ENCODE results near the gene CDK19. TPM values are rescaled to one million over a fixed set of nuclear protein-coding genes. Genes with fewer than 3 reads are reported as not detected.

Gene CDK19
- total and polyA plus RNA-seq, 2 of the 4 experiments (the other 2 are of a cell fraction): 6.0 to 6.8 TPM

DNA sequence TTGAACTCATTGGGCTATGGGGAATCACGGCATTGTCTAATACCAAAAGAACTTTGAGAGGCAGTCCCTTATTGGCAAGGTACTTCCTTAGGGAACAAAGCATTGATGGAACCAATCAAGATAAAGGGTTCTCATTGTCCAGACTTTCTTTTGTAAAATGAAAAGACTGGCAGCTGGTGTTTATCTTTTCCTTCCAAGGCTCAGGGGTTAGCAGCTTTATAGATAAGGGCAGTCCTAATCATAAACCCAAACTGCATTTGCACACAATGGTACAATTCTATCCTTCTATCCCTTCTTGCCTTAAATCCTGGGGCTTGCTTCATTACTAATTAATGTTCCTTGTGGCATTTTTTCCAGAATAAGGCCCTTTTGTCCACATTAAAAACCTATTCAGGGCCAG, 28.6 kb downstream of the CDK19 start:
- H3K23ac ChIP-seq (ENCODE audit: low read depth, low read length): no peak overlapping the region
- H3K27me3 ChIP-seq (ENCODE audit: control insufficient read depth, insufficient read depth, low read length): no peaks in the 10 kb centered on the region
- H2AK5ac ChIP-seq (ENCODE audit: low read depth, low read length): no peak overlapping the region
- no peak overlapping the region for H3K18ac ChIP-seq (ENCODE audit: low read depth, low read length)
- H4K91ac ChIP-seq (ENCODE audit: insufficient read depth, low read depth, low read length): no peak overlapping the region
- no peak overlapping the region for H3K4ac ChIP-seq (ENCODE audit: low read depth, low read length)
- H4K8ac ChIP-seq (ENCODE audit: low read depth in 2 of 2, low read length in 2 of 2): no peak overlapping the region
- no peak overlapping the region for H2BK5ac ChIP-seq (ENCODE audit: low read depth, low read length, poor library complexity, severe bottlenecking)
- no peak overlapping the region for H2BK15ac ChIP-seq (ENCODE audit: low read depth, low read length)
- no peak overlapping the region for H3K9ac ChIP-seq (ENCODE audit: low read depth, low read length)
- no peak overlapping the region for H3K4me2 ChIP-seq (ENCODE audit: low read depth, low read length)
- no peaks in the 10 kb centered on the region for H3K36me3 ChIP-seq (ENCODE audit: control insufficient read depth, insufficient read depth, low read length)
- ChIA-PET POLR2A (ENCODE audit: unreplicated experiment) (no interaction called here), CTCF (interaction anchor here (0.7 kb wide), 1 partner anchor 23 kb away, joined by 4 read pairs; no protein-coding TSS in a partner anchor)
- in situ Hi-C loops (cut with MboI; ENCODE audit: low sequenced_read_pairs): no loop called here
- H2AK9ac ChIP-seq (replicated peaks; ENCODE audit: low read depth, low read length, poor library complexity): no peak overlapping the region
- TF ChIP-seq MAFK (IDR thresholded peaks at IDR 0.05; ENCODE audit: low read depth, low read length) (no peak), SMC3 (IDR thresholded peaks at IDR 0.05; ENCODE audit: low read depth, low read length) (no peak), CEBPB (IDR thresholded peaks at IDR 0.05; ENCODE audit: low read depth, low read length) (no peak), MXI1 (IDR thresholded peaks at IDR 0.05; ENCODE audit: borderline replicate concordance, low read depth, low read length) (no peak), CHD1 (IDR thresholded peaks at IDR 0.05; ENCODE audit: low read depth, low read length) (no peak)
- H3K4me3 ChIP-seq (ENCODE audit: insufficient read depth, low read depth, low read length): no peak overlapping the region
- BruUV-seq (replicated peaks): no TSS peak
- intact Hi-C loops (cut with micrococcal nuclease): no loop called here
- no peaks in the 10 kb centered on the region for H3K4me1 ChIP-seq (ENCODE audit: control insufficient read depth, insufficient read depth, low read length)
- H2BK120ac ChIP-seq (ENCODE audit: low read depth, low read length): no peak overlapping the region
- dilution Hi-C loops (cut with HindIII; ENCODE audit: low sequenced_read_pairs, unreplicated experiment): no loop called here
- H3K56ac ChIP-seq (ENCODE audit: extremely low read depth, insufficient read depth, low read length): no peak overlapping the region
- no CpG with 5 or more reads among the region's 1 CpG for WGBS, 2 experiments (ENCODE audit: extremely low coverage in 2 of 2, insufficient read length in 1 of 2)
- ATAC-seq (ENCODE audit: low read depth) (no peak), DNase-seq (no peak)
- H3K14ac ChIP-seq (replicated peaks; ENCODE audit: low read depth, low read length): no peak overlapping the region
- peaks cover 2% of the 10 kb centered on the region for H3K9me3 ChIP-seq (ENCODE audit: control insufficient read depth, insufficient read depth, low read length)
- H2BK20ac ChIP-seq (ENCODE audit: low read depth, low read length): no peak overlapping the region
- no peak overlapping the region for H4K5ac ChIP-seq (ENCODE audit: low read depth, low read length)
- H3K27ac ChIP-seq (ENCODE audit: insufficient read depth, low read length): no peak overlapping the region
- no peaks in the 10 kb centered on the region for H4K20me1 ChIP-seq (ENCODE audit: insufficient read depth, low read length)
- H3K9me1 ChIP-seq (ENCODE audit: insufficient read depth, low read length): no peaks in the 10 kb centered on the region
- H3K79me1 ChIP-seq (ENCODE audit: low read depth in 1 of 2, low read length in 2 of 2): peaks cover 3 to 15% of the 10 kb centered on the region in 2 experiments
- H2AFZ ChIP-seq (replicated peaks; ENCODE audit: low read length, poor library complexity): no peak overlapping the region

Measured in IMR-90 (cell line).